KMS-11 (cell line): Measurements from ENCODE around the gene ALG14.

ENCODE experiments used
- H2AFZ ChIP-seq: fragments of 200-600 bp; sonication (generic); 2 replicates; pipeline ENCODE4 v1.6.1; 2016; ENCODE audit warnings: antibody characterized with exemption, mixed run types, low read depth
- H3K27ac ChIP-seq: fragments of 200-600 bp; sonication (generic); 2 replicates; pipeline ENCODE4 v1.6.1; 2016; ENCODE audit warnings: mild to moderate bottlenecking, mixed run types
- H3K27me3 ChIP-seq: fragments of 200-600 bp; sonication (generic); 2 replicates; pipeline ENCODE4 v1.6.1; 2017; ENCODE audit warnings: mild to moderate bottlenecking, low read depth, mixed run types, moderate library complexity; ENCODE audit not compliant: insufficient read depth
- H3K36me3 ChIP-seq: fragments of 200-600 bp; sonication (generic); 2 replicates; pipeline ENCODE4 v1.6.1; 2017; ENCODE audit warnings: mild to moderate bottlenecking, mixed run types; ENCODE audit not compliant: insufficient read depth
- H3K4me1 ChIP-seq: fragments of 200-600 bp; sonication (generic); 2 replicates; pipeline ENCODE4 v1.6.1; 2016; ENCODE audit warnings: mild to moderate bottlenecking, low read depth, mixed run types; ENCODE audit not compliant: poor library complexity, severe bottlenecking
- H3K4me2 ChIP-seq: fragments of 200-600 bp; sonication (generic); 2 replicates; pipeline ENCODE4 v1.7.0; 2016; ENCODE audit warnings: mild to moderate bottlenecking, mixed run types
- H3K4me3 ChIP-seq: fragments of 200-600 bp; sonication (generic); IDR thresholded peaks from 2 replicates; pipeline ENCODE4 v1.6.1; 2017; ENCODE audit warnings: low read depth, low read length, mixed read lengths; ENCODE audit not compliant: insufficient read depth
- H3K79me2 ChIP-seq: fragments of 200-600 bp; sonication (generic); 2 replicates; pipeline ENCODE4 v1.6.1; 2016; ENCODE audit warnings: low read depth, mixed run types; ENCODE audit not compliant: insufficient read depth
- H3K9ac ChIP-seq: fragments of 200-600 bp; sonication (generic); 2 replicates; pipeline ENCODE4 v1.6.1; 2016; ENCODE audit warnings: mild to moderate bottlenecking, mixed run types
- H4K20me1 ChIP-seq: fragments of 200-600 bp; sonication (generic); 2 replicates; pipeline ENCODE4 v1.6.1; 2016; ENCODE audit warnings: mild to moderate bottlenecking, mixed run types; ENCODE audit not compliant: insufficient read depth
- CTCF ChIP-seq: fragments of 200-600 bp; sonication (generic); conservative IDR thresholded peaks from 2 replicates; pipeline ENCODE4 v1.6.1; 2017; ENCODE audit warnings: low read depth, mild to moderate bottlenecking, antibody characterized with exemption, low read length, moderate library complexity, mixed read lengths

ALG14 gene

DNA sequence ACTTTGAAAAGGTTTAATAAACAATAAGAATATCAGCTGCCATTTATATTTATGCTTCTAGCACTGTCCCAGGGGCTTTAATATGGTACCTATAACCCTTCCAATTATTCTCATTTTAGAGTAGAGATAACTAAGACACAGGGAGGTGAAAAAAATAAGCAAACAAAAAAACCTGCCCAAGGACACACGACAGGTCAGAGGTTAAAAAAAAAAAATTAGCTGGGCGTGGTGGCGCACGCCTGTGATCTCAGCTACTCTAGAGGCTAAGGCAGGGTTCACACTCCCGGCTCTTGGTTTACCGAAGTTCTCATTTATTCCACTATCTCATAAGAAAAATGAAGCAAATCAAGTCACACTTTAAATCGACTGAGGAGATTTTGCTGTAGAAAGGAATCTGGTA lies 111.2 kb downstream of the ALG14 start:
- Histone ChIP-seq H3K4me1 (peaks cover 7% of the 10 kb centered on the region), H3K36me3 (no peaks in the 10 kb centered on the region), H3K4me2 (no peak overlapping the region), H2AFZ (no peak overlapping the region), H3K4me3 (no peak overlapping the region), H3K27ac (no peak overlapping the region), H3K27me3 (no peaks in the 10 kb centered on the region), H3K79me2 (no peaks in the 10 kb centered on the region), H3K9ac (no peak overlapping the region), H4K20me1 (no peaks in the 10 kb centered on the region)
- TF ChIP-seq CTCF: no peak

- peaks cover 7% of the 10 kb centered on the region for H3K4me1 ChIP-seq
- no peaks in the 10 kb centered on the region for H3K27me3 ChIP-seq
- no peak for TF ChIP-seq CTCF
- no peaks in the 10 kb centered on the region for H4K20me1 ChIP-seq
- no peak overlapping the region for H2AFZ ChIP-seq
- no peak overlapping the region for H3K27ac ChIP-seq
- H3K4me3 ChIP-seq: no peak overlapping the region
- no peak overlapping the region for H3K4me2 ChIP-seq
- no peak overlapping the region for H3K9ac ChIP-seq
- no peaks in the 10 kb centered on the region for H3K79me2 ChIP-seq
- H3K36me3 ChIP-seq: no peaks in the 10 kb centered on the region
Observed at GRCh38 chr1:94958081-94958480, 114.7 kb downstream of the ALG14 start.

DNA sequence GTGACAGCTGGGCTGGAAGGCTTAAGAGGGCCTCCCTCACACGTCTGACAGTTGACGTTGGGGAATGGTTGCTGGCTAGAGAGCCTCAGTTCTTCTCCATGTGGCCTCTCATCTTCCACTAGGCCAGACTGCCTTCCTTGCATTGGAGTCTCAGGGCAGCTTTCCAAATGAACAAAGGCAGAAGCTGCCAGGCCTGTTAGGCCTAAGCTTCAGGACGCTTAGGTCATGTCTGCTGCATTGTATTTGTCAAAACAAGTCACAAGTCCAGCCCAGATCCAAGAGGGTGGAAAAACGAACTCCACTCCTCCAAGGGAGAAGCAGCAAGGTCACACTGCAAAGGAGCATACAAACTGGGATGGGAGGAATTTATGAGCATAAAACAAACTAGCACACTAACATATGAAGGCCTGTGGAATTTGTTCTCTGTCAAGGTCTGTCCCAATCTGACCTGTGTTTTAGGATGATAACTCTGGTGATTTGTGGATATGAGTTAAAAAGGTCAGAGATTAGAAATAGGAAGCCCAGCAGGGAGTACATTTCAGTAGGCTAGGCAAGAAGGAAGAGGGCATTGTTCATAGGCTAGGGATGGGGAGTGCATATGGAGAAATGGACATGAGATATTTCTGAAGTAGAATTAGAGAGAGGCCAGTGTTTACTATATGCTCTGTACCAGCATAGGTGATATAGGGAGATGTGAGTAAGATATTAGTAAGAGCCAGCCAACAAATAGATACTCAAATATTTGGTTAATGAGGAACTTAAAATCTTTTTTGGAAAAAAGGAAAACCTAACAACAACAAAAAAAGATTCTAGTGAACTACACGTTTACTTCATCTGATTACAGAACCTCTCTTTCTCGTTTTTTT lies 116.8 kb downstream of the ALG14 start:
- peaks cover 13% of the 10 kb centered on the region for H3K4me1 ChIP-seq
- no peak for TF ChIP-seq CTCF
- no peaks in the 10 kb centered on the region for H3K36me3 ChIP-seq
- H2AFZ ChIP-seq: no peak overlapping the region
- no peak overlapping the region for H3K27ac ChIP-seq
- no peaks in the 10 kb centered on the region for H3K27me3 ChIP-seq
- H3K4me3 ChIP-seq: no peak overlapping the region
- no peak overlapping the region for H3K4me2 ChIP-seq
- no peak overlapping the region for H3K9ac ChIP-seq
- H4K20me1 ChIP-seq: no peaks in the 10 kb centered on the region
- no peaks in the 10 kb centered on the region for H3K79me2 ChIP-seq

GRCh38 chr1:94954263-94955220 lies 118.2 kb downstream of the ALG14 start:
- H3K4me2 ChIP-seq: no peak overlapping the region

More at GRCh38 chr1:94954263-94955220, 118.2 kb downstream of the ALG14 start:
- TF ChIP-seq CTCF: no peak
- Histone ChIP-seq H3K27me3 (no peaks in the 10 kb centered on the region), H3K27ac (no peak overlapping the region), H4K20me1 (no peaks in the 10 kb centered on the region), H3K4me3 (no peak overlapping the region), H3K4me1 (peaks cover 28% of the 10 kb centered on the region), H2AFZ (no peak overlapping the region), H3K79me2 (no peaks in the 10 kb centered on the region), H3K36me3 (no peaks in the 10 kb centered on the region), H3K9ac (no peak overlapping the region)
